Stimulated activated CD8-positive, alpha-beta memory T cell treated with anti-CD3 and anti-CD28 coated beads, Interleukin-4, amount 100 ng/mL, for 48 hours (primary cell): Measurements from ENCODE around the gene SUPT3H.
"Not testable (repeated sequence)": the region's sequence is repeated elsewhere in the genome, so short reads cannot be mapped to it uniquely, and the experiment has no call there.

Source experiments
- DNase-seq: peaks from one replicate; pipeline ENCODE4 v3.0.0-alpha.2; 2020

The SUPT3H gene

DNA sequence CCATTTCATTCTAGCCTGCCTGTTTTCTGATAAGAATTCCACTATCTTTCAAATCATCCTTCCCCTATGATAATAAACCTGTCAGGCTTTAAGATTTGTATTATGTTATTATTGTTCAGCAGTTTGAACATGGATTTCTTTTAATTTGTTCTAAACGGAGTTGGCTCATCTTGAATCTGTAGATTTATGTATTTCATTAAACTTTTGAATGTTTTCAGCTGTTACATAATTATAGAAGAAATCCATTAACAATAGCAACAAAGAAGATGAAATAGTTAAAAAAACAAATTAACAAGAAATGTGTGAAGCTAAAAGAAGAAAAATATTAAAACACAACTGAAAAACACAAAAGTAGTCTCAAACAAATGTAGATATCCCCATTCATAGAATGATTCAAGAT is 273.3 kb downstream of the SUPT3H start:
- no peak for DNase-seq

DNA sequence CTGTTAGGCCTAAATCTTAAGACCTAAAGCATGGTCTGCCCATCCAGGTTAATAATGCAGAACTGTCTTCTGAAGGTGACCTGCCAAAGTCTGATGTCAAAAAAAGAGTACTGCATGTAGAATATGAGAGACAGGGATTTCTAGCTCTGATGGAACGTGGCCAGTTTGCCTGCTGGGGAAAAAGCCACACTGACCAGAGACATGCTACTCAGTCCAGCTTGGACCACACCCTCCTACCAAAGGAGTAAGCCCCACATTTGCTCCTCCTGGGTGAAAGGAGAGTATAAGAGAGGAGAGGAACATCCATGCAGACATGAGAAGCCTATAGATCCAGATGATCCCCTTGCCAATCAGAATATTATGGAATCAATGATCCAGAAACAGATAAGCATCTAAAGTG is 279.5 kb downstream of the SUPT3H start:
- DNase-seq, result no peak

DNA sequence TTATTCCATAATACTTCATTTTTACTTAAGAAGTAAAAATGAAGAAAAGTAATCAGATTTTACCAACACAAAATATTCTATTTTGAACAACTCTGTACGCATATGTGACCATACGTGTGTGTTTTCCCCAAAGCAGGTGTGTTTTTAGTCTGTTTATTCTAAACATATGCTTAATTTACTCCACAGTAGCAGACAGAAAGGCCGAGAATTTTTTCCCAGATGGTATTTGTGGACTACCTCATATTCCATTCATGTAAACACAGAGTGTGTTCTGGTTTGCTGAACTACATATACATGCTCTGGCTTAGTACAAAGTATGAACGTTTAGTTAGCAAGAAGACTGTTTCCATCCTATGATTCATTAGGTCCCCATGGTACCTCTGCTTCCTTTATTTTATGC is 282.9 kb downstream of the SUPT3H start:
- no peak for DNase-seq

DNA sequence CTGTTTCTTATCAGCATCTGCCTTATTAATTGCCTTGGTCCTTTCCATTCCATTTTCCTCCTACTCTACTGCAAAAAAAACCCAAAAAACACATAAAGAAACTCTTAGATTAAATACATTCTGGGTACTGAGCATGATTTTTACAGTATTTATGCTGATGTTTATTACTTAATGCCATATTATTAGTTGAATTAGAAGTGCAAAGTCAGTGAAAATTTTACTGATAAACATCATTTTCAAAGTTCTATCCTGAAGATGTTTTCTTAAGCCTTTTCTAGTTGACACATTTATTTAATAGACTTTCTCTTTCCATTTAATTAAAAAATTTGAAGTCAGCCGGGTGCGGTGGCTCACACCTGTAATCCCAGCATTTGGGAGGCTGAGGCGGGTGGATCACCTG is 285.6 kb downstream of the SUPT3H start:
- no peak for DNase-seq

DNA sequence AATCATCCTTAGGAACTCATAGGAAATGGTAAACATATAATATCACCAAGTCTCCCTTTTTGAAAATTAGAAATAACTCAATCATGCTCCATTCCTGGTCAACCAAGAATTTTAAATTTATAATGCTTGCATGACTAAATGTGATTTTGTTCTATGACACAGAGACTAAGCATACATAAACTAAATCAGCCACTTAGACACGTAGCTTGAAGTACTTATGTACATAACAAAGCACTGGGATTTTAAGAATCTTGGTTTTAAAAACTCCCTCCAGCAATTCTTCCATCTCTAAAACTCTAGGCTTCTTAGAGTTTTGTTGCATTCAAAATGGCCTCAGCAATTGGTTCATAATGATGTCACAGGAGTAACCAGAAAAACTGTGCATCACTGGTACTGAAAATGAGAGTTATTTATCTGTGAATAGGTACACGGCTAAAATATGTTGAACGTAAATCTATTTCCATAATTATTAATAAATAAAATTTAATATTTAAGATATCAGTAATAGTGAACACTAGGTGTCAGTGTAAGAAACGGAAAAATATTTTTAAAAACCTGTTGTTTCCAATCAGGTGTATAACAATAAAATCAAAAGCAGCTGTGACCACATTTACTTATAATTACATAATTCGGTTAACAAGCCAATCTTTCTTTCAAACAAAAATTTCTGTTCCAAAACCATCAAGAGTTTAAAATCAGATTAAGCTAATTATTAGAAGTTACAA is 291.2 kb downstream of the SUPT3H start:
- DNase-seq, result no peak

DNA sequence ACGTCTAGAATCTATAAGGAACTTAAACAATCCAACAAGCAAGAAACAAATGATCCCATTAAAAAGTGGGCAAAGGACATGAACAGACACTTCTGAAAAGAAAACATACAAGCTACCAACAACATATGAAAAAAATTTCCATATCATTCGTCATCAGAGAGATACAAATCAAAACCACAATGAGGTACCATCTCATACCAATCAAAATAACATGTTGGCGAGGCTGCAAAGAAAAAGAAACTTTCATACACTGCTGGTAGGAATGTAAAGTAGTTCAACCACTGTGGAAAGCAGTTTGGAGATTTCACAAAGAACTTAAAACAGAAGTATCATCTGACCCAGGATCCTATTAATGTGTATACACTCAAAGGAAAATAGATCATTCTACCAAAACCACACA is 293.5 kb downstream of the SUPT3H start:
- no peak for DNase-seq

DNA sequence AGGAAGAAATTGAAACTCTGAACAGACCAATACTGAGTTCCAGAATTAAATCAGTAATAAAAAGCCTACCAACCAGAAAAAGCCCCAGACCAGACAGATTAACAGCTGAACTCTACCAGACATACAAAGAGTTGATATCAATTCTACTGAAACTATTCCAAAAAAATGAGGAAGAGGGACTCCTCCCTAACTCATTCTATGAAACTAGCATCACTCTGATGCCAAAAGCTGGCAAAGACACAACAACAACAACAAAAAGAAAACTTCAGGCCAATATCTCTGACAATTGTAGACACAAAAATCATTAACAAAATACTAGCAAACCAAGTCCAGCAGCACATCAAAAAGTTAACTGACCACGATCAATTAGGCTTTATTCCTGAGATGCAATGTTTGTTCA is 295.6 kb downstream of the SUPT3H start:
- no peak for DNase-seq

DNA sequence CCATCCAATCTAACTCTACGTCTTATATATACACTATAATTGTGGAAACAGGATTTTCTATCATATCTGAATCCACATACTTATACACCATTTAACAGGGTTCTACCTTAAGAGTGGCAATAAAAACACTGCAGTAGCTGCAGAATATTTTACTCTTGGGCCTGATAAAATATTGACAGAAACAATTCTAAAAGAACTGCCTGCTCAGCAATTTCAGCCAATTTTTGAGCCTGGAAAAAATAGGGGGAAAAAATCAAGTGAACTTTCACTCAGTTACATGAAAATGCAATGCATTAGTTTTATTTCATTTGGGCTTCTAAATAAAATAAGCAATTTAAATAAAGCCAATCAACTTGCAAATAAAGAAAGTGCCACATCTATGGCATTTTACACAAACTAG is 296.1 kb downstream of the SUPT3H start:
- no peak for DNase-seq

DNA sequence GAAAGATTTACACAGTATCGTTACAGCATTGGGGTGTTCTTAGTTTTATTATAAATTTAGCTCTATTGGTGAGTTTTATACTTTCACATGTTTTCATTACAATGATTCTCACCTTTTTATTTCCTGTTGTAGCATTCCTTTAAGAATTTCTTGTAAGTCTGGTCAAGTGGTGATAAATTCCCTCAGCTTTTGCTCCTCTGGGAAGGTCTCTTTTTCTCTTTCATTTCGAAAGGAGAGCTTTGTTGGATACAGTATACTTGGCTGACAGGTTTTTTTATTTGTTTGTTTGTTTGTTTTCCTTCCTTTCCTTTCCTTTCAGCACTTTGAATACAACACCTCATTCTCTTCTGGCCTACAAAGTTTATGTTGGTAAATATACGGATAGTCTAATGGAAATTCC is 299.3 kb downstream of the SUPT3H start:
- no peak for DNase-seq

DNA sequence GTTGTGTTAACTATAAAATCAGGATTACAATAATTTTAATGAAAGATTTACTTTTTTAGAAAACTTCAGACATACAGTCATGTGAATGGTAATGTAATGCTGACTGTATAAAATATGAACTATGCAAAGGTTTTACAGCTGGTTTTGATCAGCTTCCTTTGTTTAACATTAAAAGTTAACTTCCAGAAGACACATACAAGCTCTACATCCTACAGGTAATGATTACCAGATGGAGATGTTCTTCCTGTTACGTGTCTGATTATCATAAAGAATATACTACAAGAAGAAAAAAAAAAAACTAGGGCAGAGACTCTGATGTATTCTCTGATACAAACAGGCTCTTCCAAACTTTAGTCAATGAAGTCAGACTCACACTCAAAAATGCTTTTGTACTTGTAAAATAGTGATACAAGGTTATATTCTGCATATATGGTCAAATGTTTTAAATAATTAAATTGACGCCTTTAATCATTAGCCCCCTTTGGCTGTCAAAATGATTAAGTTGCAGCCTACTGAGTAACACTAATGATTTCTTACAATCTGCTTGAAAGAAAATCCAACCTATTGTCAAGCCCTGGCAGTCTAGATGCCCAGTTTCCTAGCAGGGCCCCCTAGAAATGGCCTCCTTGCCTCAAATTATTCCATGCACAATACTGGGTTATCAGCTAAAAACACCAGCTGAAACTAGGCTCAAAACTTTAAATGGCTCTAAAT is 301.4 kb downstream of the SUPT3H start:
- DNase-seq, result no peak

DNA sequence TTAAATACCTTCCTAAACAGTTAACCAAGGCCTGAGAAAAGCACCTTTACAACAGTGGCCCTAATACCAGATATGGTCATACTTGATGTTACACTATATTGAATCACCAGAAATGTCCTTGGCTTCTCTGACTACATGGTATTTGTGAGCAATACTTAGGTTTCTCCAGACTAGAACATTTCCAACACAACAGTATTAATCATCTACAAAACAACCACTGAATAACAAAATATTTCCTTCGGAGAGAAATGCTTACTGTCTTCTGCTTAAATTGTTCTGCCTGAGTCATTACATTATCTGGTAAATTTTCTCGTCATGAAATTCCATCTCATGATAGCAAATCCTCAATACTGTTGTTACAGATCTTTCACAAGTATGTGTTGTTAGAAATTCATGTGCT is 302.5 kb downstream of the SUPT3H start:
- DNase-seq, result no peak

DNA sequence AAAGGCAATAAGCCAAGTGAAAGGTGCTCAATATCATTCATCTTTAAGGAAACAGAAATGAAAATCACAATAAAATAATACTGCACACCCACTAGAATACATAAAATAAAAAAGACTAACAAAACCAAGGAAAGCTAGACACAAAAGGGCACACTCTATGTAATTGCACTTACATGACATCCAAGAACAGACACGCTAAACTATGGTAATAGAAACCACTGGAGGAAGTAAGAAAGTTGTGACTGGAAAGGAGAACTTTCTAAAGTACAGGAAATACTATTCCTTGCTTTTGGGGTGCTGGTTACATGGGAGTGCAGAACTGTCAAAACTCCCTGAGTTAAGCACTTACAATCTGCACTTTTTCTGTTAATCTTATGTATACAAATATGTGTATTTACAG is 303.3 kb downstream of the SUPT3H start:
- DNase-seq, result no peak

DNA sequence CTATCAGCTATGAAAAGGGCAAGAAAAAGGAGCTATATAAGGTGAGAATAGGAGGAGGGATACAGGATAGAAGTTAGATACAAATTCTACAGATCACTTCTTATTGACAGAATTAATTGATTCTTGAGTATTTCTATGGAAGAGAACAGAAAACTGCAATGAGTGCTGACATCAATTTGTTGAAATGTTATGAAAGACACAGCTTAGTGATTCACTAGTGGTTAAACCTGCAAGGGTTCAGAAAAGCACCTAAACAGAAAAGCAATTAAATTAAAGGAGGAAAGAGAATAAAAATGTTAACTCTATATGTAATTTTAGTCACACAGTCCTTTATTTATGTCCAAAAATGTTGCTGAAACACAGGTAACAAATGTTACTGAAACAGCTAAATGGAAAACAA is 304.0 kb downstream of the SUPT3H start:
- no peak for DNase-seq

DNA sequence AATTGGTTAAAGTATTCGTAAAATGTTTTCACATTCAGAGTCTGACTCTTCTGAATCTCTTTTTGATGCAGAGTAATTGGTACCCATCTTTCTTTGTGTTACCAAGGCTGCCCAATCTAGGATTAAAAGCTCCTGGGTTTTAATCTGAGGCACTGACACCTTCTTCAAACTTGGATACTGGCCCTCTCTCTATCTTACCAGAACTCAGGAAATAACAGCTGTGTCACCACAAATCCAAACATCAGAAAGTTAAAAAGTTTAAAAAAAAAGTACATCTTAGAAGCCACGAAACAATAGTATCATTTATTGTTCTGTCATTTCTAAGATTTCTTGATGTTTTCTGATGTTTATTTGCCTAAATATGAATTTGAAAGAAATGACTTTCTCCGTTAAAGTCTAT is 305.1 kb downstream of the SUPT3H start:
- no peak for DNase-seq

DNA sequence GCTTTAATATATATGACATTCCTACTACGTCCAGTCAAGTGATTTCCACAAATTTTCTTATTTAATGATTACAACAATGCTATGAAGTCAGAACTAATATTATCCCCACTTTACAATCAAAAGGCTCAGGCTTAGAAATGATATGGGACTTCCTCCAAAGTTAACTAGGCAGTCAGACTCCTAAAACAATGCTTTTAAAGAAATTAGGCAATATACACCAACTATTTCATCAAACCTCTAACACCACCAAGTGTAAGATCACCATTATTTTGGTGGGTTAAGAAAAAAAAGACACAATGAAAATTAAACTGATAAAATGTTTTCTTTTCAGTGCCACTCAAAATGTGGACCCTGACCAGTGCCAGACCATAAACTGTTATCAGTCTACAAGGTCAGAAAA is 305.7 kb downstream of the SUPT3H start:
- DNase-seq, result no peak

DNA sequence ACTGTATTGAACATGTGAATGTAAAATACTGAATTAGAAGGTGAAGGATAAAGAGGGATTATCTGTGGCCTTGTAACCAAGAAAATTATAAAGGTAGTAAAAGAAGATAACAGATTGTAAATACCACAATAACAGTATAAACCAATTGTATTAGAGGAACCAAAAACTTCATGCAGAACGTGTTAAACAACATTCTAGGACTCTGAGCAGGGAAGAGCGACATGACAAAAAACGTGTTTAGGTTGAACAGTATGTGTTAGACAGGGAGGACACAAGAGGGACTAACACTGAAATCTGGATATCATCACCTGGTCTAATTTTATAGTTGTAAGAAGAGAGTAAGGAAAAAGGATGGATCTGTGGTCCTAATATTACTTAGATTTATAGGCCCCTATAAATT is 308.6 kb downstream of the SUPT3H start:
- DNase-seq, result no peak

DNA sequence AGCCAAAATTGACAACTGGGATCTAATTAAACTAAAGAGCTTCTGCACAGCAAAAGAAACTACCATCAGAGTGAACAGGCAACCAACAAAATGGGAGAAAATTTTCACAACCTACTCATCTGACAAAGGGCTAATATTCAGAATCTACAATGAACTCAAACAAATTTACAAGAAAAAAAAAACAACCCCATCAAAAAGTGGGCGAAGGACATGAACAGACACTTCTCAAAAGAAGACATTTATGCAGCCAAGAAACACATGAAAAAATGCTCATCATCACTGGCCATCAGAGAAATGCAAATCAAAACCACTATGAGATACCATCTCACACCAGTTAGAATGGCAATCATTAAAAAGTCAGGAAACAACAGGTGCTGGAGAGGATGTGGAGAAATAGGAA is 310.3 kb downstream of the SUPT3H start:
- not testable (repeated sequence) for DNase-seq

DNA sequence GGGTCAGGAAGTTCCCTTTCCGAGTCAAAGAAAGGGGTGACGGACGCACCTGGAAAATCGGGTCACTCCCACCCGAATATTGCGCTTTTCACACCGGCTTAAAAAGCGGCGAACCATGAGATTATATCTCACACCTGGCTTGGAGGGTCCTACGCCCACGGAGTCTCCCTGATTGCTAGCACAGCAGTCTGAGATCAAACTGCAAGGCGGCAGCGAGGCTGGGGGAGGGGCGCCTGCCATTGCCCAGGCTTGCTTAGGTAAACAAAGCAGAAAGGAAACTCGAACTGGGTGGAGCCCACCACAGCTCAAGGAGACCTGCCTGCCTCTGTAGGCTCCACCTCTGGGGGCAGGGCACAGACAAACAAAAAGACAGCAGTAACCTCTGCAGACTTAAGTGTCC is 315.1 kb downstream of the SUPT3H start:
- not testable (repeated sequence) for DNase-seq

DNA sequence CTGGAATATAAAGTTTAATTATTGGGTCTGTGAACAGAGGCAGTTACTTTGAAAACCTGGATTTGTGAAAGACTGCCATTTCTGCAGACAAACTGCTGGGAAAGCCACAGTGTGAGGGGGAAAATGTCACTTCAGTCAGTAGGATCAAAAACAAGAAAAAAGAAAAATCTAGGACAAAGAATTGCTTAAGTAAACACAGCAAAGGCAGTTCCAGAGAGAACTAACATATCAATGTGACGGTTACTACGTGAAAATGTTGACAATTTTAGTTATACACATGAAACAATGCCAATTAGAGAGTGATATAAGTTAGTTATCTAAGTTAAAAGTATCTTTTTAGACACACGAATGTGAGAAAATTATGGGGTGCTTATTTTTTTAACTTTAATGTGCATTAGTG is 320.0 kb downstream of the SUPT3H start:
- DNase-seq, result no peak

DNA sequence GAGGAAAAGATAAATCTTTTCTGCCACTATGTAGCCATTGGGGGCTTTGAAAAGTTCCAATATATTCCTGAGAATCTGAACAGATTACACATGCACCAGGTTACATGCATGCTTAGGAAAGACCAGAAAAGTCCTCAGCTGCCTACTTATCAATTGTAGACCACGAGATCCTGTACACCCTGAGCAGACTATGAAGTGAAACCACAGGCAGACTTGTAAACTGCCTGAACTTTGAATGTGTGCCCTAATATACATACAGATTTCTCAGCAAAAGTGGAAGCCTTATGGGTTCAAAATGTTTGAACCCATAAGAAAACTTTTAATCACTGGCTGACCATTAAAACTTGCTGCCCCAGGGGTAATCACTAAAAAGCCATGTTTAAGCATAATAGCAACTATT is 323.1 kb downstream of the SUPT3H start:
- DNase-seq, result no peak

DNA sequence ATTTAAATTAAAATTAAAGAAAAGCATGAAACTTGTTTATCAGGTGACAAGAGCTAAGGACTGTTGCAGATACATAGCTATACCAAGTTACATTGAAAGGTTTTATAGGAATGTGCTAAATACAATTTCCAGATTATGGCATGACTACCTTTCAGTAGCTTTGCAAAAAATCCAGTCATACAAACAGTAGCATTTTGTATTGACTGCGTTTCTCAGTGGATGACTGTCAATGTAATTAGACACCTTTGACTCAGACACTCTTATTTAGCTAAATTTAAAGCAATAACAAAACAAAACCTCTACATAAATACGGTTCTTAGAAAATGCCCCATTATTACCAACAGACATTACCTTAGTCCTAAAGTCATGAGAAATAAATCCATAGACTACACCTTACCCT is 325.4 kb downstream of the SUPT3H start:
- no peak for DNase-seq

DNA sequence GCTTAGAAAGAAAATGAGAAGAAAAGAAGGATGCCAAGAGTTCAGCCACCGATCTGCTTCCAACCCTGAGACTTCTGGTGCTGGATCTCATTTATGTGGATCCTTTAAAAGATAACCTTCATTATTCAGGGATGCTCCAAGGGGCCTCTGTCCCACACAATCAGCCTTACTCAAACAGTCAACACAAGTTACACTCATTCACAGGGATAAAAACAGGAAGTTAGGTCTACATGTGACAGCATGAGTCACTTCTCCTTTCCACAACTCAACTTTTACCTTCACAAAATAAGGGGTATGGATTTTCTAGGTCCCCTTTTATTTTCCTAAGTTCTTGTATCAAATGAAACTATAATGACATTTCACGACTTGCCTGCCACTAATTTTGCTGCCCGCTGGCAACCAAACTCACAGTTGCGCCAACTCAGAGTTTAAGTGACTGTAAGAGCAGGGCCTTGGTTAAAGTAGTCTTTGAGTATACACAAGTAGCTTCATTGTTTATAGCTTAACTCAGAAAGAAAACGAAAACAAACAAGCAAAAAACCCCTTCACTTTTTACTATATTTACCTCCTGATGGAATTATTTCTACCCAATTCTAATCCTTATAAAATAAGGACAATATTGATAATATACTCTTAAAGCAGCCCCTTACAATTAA is 328.4 kb downstream of the SUPT3H start:
- DNase-seq, result no peak

DNA sequence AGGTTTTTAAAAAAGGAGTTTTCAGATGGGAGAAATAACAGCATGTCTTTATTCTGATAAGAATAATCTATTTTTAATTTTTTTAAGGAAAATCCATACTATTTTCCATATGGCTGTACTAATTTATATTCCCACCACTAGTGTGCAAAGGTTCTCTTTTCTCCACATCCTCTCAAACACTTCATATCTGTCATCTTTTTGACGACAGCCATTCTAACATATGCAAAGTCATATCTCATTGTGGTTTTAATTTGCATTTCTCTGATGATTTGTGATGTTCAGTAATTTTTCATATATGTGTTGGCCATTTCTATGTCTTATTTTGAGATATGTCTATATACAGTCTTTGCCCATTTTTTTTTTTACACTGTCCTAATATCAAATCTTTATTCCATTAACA is 330.2 kb downstream of the SUPT3H start:
- no peak for DNase-seq

DNA sequence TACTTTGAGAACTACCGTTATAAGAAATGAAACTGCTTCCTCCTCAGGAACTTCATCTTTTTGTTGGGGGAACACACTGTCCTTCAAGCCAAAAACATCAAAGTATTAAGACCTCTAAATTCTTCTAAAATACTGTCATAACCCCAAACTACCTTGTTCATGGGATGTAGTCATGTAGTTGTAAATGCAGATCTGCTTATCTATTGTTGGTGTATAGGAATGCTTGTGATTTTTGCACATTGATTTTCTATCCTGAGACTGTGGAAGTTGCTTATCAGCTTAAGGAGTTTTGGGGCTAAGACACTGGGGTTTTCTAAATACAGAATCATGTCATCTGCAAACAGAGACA is 332.5 kb downstream of the SUPT3H start:
- no peak for DNase-seq
